Umbilical cord (tissue), 2 donors: ENCODE data around the gene CACNA2D1. TPM values are rescaled to one million over a fixed set of nuclear protein-coding genes. Genes with fewer than 3 reads are reported as not detected.
"Not testable (repeated sequence)": the region's sequence is repeated elsewhere in the genome, so short reads cannot be mapped to it uniquely, and the experiment has no call there.

Source experiments
- DNase-seq: peaks from one replicate; pipeline ENCODE4 v3.0.0-alpha.2; 2015; ENCODE audit warnings: low spot score
- total RNA-seq: library from RNA; depleted of rRNA; stranded (reverse); fragments of >200 nt; gene quantifications from one replicate; pipeline ENCODE4 v1.2.3, GENCODE V29; 2014; ENCODE audit warnings: low replicate concordance; ENCODE audit not compliant: insufficient read depth

Gene CACNA2D1
- total RNA-seq, 1 donor from 2014 or later, result 33.5 TPM

DNA sequence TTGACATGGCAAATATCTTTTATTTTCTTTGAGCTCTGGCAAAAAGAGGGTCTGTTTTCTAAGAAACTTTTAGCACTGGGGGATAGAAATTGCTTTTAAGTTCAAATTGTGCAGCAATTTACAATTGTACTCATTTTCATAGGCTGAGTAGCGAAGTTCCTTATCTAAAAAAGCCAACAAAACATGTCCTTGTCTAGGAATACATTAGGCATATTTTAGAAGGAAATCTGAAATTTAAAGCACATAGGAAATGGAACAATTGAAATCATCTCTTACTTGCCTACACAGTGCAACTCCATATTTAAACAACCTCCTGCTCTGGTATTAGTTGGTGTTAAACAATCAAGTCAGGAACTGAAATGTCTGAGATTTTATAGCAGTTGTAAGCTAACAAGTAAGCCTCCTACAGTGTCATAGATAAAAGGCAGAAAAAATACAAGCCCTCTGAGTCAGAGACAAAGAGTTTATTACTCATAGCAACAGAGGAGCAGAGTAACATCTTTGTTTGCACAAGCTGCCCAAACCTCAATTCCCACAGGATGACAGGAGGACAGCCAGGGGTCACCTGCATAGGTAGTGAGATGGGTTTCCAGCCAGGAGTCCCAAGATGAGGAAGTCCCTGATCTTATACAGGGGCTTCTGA, 393.6 kb downstream of the CACNA2D1 start:
- peak; percentile 92 for DNase-seq

DNA sequence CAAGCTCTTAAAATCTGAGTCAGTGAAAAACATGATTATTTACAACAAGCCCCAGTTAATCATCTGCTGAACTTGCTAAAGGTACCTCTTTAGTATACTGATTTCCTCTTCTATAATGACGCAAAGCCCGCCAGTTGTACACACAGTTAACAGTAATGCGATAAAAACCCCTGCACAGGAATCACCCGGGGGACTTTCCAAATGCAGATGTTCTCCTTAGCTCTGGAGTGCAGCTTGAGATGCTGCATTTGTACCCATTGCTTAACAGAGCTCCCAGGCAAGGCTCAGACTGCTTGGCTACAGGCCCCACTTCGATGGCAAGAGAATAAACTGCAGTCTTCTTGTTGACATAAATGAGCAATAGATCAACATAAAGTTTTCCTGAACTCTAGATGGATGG, 394.1 kb downstream of the CACNA2D1 start:
- DNase-seq, result peak; percentile 27

GRCh38 chr7:82044497-82045080, 399.0 kb downstream of the CACNA2D1 start:
- peak; percentile 78 for DNase-seq

DNA sequence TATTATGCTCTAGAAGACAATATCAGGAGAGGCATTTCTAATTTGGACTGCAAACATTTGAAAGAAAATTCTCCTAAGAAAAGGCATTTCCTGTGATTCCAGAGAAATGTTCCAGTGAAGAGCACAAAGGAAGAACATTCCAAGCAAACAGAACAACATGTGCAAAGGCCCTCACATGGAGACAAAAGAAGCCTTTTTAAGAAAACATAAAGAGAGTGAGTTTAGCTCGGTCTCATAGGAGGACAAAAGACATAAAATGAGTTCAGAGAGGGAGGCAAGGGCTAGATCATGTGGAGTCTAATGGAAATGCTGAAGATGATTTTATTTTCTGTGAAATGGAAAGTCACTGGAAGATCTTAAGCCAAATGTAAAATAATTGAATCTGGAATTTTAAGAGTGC, 404.0 kb downstream of the CACNA2D1 start:
- DNase-seq, result no peak

- no peak for DNase-seq
Observed at GRCh38 chr7:82036146-82036886, 407.3 kb downstream of the CACNA2D1 start.

DNA sequence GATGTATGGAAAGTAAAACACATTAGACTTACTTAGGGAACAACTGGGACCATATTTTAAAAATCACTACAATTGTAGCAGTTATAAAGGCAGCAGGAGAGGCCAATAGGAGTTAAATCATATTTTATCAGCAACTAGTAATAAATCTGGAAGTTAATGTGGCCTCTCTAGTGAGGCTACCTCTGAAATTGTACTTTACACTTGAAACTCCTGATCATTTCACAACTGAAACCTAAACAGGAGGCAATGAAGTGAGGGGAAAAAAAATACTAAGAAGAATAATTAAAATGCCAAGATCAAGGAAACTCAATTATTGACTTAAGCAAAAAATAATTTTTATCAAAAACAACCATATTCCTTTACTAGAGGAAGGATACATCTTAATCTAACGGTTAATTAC, 408.1 kb downstream of the CACNA2D1 start:
- no peak for DNase-seq

DNA sequence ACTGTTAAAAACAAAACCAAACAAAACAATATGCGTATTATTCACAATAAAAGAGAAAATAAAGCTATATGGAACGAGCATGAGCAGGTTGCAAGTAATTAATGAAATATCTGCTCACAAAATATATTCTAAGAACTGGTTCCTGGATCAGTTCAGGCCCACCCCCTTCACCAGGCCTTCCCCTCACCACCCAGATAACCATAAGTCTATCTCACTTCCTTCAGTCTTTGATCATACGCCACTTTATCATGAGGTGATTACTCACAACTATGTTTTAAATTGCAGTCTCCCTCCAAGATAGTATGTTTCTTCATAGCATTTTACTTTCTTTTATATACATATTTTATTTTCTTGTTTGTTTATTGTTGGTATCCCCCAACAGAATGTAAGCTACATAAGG, 410.7 kb downstream of the CACNA2D1 start:
- DNase-seq, result no peak

DNA sequence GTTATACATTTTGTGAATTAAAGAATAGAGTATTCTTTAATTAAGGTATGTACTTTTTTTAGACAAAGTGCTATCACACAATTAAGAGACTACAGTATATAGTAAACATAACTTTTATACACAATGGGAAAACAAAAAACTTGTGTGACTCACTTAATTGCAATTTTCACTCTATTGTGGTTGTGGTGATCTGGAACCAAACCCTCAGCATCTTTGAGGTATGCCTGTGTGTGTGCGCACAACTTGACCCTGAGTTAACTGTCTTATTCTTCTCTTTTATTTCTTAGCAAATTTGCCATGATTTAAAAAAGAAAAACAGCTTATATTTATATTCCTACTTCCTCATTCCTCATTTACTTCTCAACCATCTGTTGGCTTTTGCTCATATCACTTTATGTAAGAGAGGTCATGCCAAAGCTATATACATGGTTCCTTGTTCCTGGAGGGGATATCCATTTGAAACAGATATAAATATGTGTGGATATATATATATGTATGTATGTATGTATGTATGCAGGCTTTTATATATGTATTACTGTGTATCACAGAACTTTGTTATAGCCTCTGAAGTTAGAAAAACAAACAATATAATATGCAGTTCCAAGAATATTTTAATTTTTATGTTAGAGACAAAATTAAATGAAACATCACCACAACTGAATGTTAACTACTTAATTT, 414.2 kb downstream of the CACNA2D1 start:
- no peak for DNase-seq

DNA sequence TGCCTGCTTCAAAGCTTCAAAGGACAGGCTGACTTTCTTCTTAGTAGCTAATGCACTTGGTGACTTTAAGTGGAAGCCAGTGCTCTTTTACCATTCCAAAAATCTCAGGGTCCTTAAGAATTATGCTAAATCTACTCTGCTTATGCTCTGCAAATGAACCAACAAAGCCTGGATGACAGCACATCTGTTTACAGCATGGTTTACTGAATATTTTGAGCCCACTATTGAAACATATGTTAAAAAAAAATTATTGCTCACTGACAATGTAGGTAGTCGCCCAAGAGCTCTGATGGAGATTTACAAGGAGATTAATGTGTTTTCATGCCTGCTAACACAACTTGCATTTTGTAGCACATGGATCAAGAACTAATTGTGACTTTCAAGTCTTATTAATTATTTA, 415.5 kb downstream of the CACNA2D1 start:
- DNase-seq, result peak; percentile 50

DNA sequence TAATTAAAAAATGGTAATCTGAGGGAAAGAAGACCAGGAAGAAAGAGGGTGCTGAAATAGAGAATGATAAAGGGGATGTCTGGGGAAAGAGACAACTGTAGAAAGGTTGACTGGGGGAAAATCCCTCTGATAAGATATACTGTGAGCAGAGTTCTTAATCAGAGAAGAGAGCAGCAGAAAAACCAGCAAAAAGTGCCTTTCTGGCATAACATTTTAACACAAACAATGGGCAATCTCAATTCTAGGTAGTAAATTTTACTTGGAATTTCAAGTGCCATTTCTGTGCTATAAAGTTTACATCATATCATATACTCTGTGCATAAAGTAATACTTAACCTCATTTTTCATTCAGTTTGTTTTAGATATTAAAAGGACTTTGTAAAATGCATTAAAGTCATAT, 421.9 kb downstream of the CACNA2D1 start:
- DNase-seq, result peak; percentile 56

GRCh38 chr7:82021036-82021435, 422.5 kb downstream of the CACNA2D1 start:
- DNase-seq, result peak; percentile 50

- no peak for DNase-seq
Observed at GRCh38 chr7:82019551-82020475, 423.8 kb downstream of the CACNA2D1 start.

GRCh38 chr7:82018226-82018625, 425.4 kb downstream of the CACNA2D1 start:
- no peak for DNase-seq

GRCh38 chr7:82017334-82017943, 426.1 kb downstream of the CACNA2D1 start:
- peak; percentile 54 for DNase-seq

GRCh38 chr7:82015751-82016150, 427.8 kb downstream of the CACNA2D1 start:
- DNase-seq, result no peak

DNA sequence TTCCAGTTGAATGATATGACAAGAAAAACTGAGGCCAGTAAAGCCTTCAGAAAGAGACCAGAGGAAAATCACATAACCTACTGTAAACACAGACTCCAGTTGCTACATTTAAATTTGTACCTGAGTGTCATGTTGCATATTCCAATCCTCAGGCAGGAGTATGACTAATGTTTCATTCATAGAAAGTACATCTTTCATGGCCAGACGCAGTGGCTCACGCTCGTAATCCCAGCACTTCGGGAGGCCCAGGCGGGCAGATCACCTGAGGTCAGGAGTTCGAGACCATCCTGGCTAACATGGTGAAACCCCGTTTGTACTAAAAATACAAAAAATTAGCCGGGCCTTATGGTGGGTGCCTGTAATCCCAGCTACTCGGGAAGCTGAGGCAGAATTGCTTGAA, 429.0 kb downstream of the CACNA2D1 start:
- not testable (repeated sequence) for DNase-seq

GRCh38 chr7:82012453-82012852, 431.1 kb downstream of the CACNA2D1 start:
- peak; percentile 63 for DNase-seq

- no peak for DNase-seq
Observed at GRCh38 chr7:82010416-82010815, 433.2 kb downstream of the CACNA2D1 start.

DNA sequence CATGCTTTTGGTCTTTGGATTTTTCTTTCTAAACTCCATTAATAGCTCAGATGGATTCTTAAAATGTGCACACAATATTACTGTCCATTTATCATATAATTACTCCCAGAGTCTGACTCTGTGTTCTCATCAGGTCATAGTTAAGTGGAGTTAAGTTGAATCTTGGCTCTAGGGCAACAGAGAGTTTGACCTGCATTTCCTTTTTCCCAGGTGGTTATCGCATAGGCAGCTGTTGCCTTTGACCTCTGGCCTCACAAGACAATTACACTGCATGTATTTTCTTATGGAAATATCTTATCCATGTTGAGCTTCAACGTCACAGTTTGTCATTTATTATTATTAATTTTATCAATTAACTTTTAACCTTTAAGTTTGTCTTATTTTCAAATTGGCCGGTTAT, 436.3 kb downstream of the CACNA2D1 start:
- DNase-seq, result no peak

GRCh38 chr7:82005056-82005455, 438.5 kb downstream of the CACNA2D1 start:
- DNase-seq, result no peak

- no peak for DNase-seq
Observed at GRCh38 chr7:81993186-81993585, 450.4 kb downstream of the CACNA2D1 start.
